ENCODE data around the gene UNC45A. TPM values are rescaled to one million over a fixed set of nuclear protein-coding genes. Genes with fewer than 3 reads are reported as not detected.

The UNC45A gene
- total RNA-seq, 1 experiment from 2014 or later, result 101 TPM

- TF ChIP-seq ZBTB43 (CRISPR knock-in tag; IDR thresholded peaks at IDR 0.05) (no peak), IRF1 (CRISPR knock-in tag; IDR thresholded peaks at IDR 0.05) (no peak), ZNF138 (CRISPR knock-in tag; conservative IDR thresholded peaks at IDR 0.05) (no peak), HMGA2 (CRISPR knock-in tag; IDR thresholded peaks at IDR 0.05) (no peak), E2F1 (CRISPR knock-in tag; IDR thresholded peaks at IDR 0.05) (no peak), ETV6 (CRISPR knock-in tag; IDR thresholded peaks at IDR 0.05) (peak; percentile 77), GTF2I (CRISPR knock-in tag; conservative IDR thresholded peaks at IDR 0.05) (peak; percentile 84), PRDM15 (CRISPR knock-in tag; IDR thresholded peaks at IDR 0.05) (0 out of 2 replicates have a peak, but pooled peaks have one; percentile 52), AR (CRISPR knock-in tag; IDR thresholded peaks at IDR 0.05) (0 out of 2 replicates have a peak, but pooled peaks have one; percentile 53), CTCF (IDR thresholded peaks at IDR 0.05) (no peak), ZSCAN18 (CRISPR knock-in tag; IDR thresholded peaks at IDR 0.05) (no peak), JAZF1 (CRISPR knock-in tag; IDR thresholded peaks at IDR 0.05) (no peak), USF2 (CRISPR knock-in tag; IDR thresholded peaks at IDR 0.05) (peak; percentile 98), FOXK1 (CRISPR knock-in tag; IDR thresholded peaks at IDR 0.05) (peak; percentile 79; the same call in 1 of the 2 replicates), ZNF317 (CRISPR knock-in tag; IDR thresholded peaks at IDR 0.05; ENCODE audit: borderline replicate concordance, low read depth) (0 out of 2 replicates have a peak, but pooled peaks have one; percentile 30), ZNF219 (CRISPR knock-in tag; IDR thresholded peaks at IDR 0.05; ENCODE audit: borderline replicate concordance) (no peak), FOXJ3 (CRISPR knock-in tag; IDR thresholded peaks at IDR 0.05; ENCODE audit: borderline replicate concordance) (no peak), ZNF232 (CRISPR knock-in tag; IDR thresholded peaks at IDR 0.05) (no peak; the same call in 1 of the 2 replicates), NR3C1 (CRISPR knock-in tag; conservative IDR thresholded peaks at IDR 0.05; ENCODE audit: low read depth) (no peak), PRRX2 (CRISPR knock-in tag; IDR thresholded peaks at IDR 0.05) (peak; percentile 61), FOXP4 (CRISPR knock-in tag; IDR thresholded peaks at IDR 0.05) (peak; percentile 79; the same call in 1 of the 2 replicates)
These were observed 19.9 kb downstream of the UNC45A start, which contains the start of gene RCCD1 (continued) for GRCh38 chr15:90954712-90955623.

All from WTC11 (cell line).